Articular chondrocyte of knee joint (primary cell): ENCODE measurements around the gene CSN2. TPM values are rescaled to one million over a fixed set of nuclear protein-coding genes. Genes with fewer than 3 reads are reported as not detected.

Source experiments
- total RNA-seq: library from RNA; depleted of rRNA; stranded (reverse); fragments of >200 nt; gene quantifications from 2 replicates; pipeline ENCODE4 v1.2.3, GENCODE V29; 2012

CSN2 gene, protein sequence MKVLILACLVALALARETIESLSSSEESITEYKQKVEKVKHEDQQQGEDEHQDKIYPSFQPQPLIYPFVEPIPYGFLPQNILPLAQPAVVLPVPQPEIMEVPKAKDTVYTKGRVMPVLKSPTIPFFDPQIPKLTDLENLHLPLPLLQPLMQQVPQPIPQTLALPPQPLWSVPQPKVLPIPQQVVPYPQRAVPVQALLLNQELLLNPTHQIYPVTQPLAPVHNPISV
- total RNA-seq = not detected in 2 replicates

DNA sequence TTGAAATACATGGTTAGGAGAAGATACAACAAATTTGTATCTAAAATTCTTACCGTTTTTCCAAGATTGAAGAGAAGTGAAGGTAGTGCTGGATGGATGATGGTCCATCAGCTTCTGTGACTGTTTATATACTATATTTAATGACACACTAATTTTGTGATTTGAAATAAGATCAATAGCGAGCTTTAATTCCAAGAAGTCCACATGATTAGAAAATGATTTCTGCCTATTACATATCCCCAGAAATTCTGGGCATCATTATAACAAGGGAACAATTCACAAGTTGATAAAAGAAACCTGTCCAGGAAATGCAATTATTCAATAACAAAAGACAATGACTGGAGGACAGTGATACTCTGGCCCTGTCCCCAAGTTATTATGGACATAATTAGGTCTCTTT lies at the start of gene CSN2:
CSN2 (minus strand) TSS at position 101 of the 400 bp plus-strand sequence. CDS start 4,733 bp downstream, outside the sequence.

GRCh38 chr4:69995526-69996016 lies 30.0 kb upstream of the CSN2 start, which contains the start of gene STATH:
Gene STATH, plus strand, starts transcription at chr4:69995966. Its CDS starts 2,472 bp downstream, at chr4:69998438.

DNA sequence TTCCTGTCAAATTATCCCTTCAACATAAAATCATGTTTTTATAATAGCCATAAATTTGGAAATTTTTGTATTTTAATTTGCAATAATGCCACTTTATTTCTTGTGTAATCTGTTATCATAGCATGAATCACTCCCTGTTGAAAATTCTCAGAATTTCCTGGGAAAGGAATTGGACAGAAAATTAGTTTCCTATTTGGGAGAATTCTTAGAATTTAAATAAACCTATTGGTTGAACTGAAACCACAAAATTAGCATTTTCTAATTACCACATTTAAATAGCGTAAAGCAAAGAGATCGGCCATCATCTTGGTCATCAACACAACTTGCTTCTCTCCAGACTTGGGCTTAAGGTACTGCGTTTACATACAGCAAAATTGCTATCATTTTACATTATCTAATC lies 34.8 kb downstream of the CSN2 start, which contains the start of gene CSN1S1:
CSN1S1 (plus strand) TSS at position 301 of the 400 bp plus-strand sequence. CDS start 1,488 bp downstream, outside the sequence.

Other genes starting within 250 kb of the CSN2 start
- gene SULT1B1, start 205.1 kb downstream of the CSN2 start, total RNA-seq = under 0.01 and 0.11 TPM in 2 replicates
- gene SULT1E1, start 105.6 kb downstream of the CSN2 start, total RNA-seq = 0.22 TPM in 1 of 2 replicates, not detected in the other
- not detected in 2 replicates for gene CSN1S1, start 34.7 kb downstream of the CSN2 start, total RNA-seq
- not detected in 2 replicates for gene STATH, start 30.2 kb upstream of the CSN2 start, total RNA-seq
- not detected in 2 replicates for gene HTN3, start 62.7 kb upstream of the CSN2 start, total RNA-seq
- gene HTN1, start 84.7 kb upstream of the CSN2 start, total RNA-seq = 0.11 TPM in 1 of 2 replicates, not detected in the other
- gene PRR27, start 188.5 kb upstream of the CSN2 start, total RNA-seq = not detected in 2 replicates
- not detected in 2 replicates for gene ODAM, start 230.0 kb upstream of the CSN2 start, total RNA-seq